Liver (tissue), 3 donors: ENCODE results near the gene HGFAC.

Experiments
- ATF3 ChIP-seq: IDR thresholded peaks from 2 replicates; pipeline ENCODE4 v1.6.1; 2016; ENCODE audit warnings: antibody characterized with exemption
- CTCF ChIP-seq: fragments of 150-350 bp; IDR thresholded peaks from 2 replicates; pipeline ENCODE4 v1.5.1; 2017; ENCODE audit warnings: improper control_type of control experiment, low read depth, low read length; ENCODE audit not compliant: missing input control
- EGR1 ChIP-seq, 2 donors: IDR thresholded peaks; 2 replicates each; pipeline ENCODE4 v1.6.1; 2016 to 2018; ENCODE audit warnings: antibody characterized with exemption in 2 of 2, low read depth in 2 of 2
- JUND ChIP-seq, 2 donors: IDR thresholded peaks; 2 replicates each; pipeline ENCODE4 v1.6.1; 2016; ENCODE audit warnings: antibody characterized with exemption in 2 of 2
- MAX ChIP-seq: IDR thresholded peaks from 2 replicates; pipeline ENCODE4 v1.6.1; 2016; ENCODE audit warnings: antibody characterized with exemption
- NR2F2 ChIP-seq: IDR thresholded peaks from 2 replicates; pipeline ENCODE4 v1.6.1; 2016; ENCODE audit warnings: antibody characterized with exemption
- RAD21 ChIP-seq, 2 donors: IDR thresholded peaks; 2 replicates each; pipeline ENCODE4 v1.6.1; 2016; ENCODE audit warnings: antibody characterized with exemption in 2 of 2, mild to moderate bottlenecking in 2 of 2
- REST ChIP-seq: IDR thresholded peaks from 2 replicates; pipeline ENCODE4 v1.6.1; 2016; ENCODE audit warnings: antibody characterized with exemption, mild to moderate bottlenecking
- RXRA ChIP-seq, 2 donors: IDR thresholded peaks; 2 replicates each; pipeline ENCODE4 v1.6.1; 2017 to 2018; ENCODE audit warnings: antibody characterized with exemption in 2 of 2, mild to moderate bottlenecking in 1 of 2
- TAF1 ChIP-seq: conservative IDR thresholded peaks from 2 replicates; pipeline ENCODE4 v1.6.1; 2016; ENCODE audit warnings: antibody characterized with exemption, mild to moderate bottlenecking
- donor health status: healthy.
- donor health status: healthy.

- TF ChIP-seq CTCF (no peak), ATF3 (no peak), EGR1 (IDR thresholded peaks at IDR 0.05; ENCODE audit: low read depth in 2 of 2) (no peak), RAD21 (IDR thresholded peaks at IDR 0.05) (no peak), REST (no peak), TAF1 (no peak), JUND (IDR thresholded peaks at IDR 0.05) (no peak), MAX (no peak), NR2F2 (no peak), RXRA (IDR thresholded peaks at IDR 0.05) (no peak)
Measured at GRCh38 chr4:3436048-3436797, 5.5 kb upstream of the HGFAC start.
